Measurements from ENCODE around the gene PUSL1.

PUSL1 gene

GRCh38 chr1:1347663-1348419, 39.4 kb downstream of the PUSL1 start:
- Histone ChIP-seq H3K9me3 (ENCODE audit: insufficient read depth, low read length) (no peaks in the 10 kb centered on the region), H3K36me3 (replicated peaks; ENCODE audit: low read depth, low read length) (no peaks in the 10 kb centered on the region), H3K4me1 (ENCODE audit: low read length) (peaks cover 12% of the 10 kb centered on the region), H4K20me1 (ENCODE audit: insufficient read depth, low read length) (peaks cover 34% of the 10 kb centered on the region; the same call in 1 of the 2 replicates), H3K4me2 (ENCODE audit: low read length) (peak overlapping the region; percentile 81), H3K79me2 (ENCODE audit: low read length) (peaks cover 56% of the 10 kb centered on the region), H3K27ac (ENCODE audit: low read length) (no peak overlapping the region), H3K4me3 (ENCODE audit: low read length) (peak overlapping the region; percentile 90), H3K9ac (ENCODE audit: low read length) (peak overlapping the region; percentile 82), H2AFZ (ENCODE audit: low read depth, low read length) (no peak overlapping the region), H3K27me3 (ENCODE audit: low read depth, low read length) (no peaks in the 10 kb centered on the region)
- TF ChIP-seq EZH2phosphoT487 (IDR thresholded peaks at IDR 0.05; ENCODE audit: low read depth) (no peak), CTCF (IDR thresholded peaks at IDR 0.05; ENCODE audit: low read depth, low read length) (no peak)

GRCh38 chr1:1348420-1349255, 40.2 kb downstream of the PUSL1 start:
- peaks cover 52% of the 10 kb centered on the region for H3K79me2 ChIP-seq (ENCODE audit: low read length)

DNA sequence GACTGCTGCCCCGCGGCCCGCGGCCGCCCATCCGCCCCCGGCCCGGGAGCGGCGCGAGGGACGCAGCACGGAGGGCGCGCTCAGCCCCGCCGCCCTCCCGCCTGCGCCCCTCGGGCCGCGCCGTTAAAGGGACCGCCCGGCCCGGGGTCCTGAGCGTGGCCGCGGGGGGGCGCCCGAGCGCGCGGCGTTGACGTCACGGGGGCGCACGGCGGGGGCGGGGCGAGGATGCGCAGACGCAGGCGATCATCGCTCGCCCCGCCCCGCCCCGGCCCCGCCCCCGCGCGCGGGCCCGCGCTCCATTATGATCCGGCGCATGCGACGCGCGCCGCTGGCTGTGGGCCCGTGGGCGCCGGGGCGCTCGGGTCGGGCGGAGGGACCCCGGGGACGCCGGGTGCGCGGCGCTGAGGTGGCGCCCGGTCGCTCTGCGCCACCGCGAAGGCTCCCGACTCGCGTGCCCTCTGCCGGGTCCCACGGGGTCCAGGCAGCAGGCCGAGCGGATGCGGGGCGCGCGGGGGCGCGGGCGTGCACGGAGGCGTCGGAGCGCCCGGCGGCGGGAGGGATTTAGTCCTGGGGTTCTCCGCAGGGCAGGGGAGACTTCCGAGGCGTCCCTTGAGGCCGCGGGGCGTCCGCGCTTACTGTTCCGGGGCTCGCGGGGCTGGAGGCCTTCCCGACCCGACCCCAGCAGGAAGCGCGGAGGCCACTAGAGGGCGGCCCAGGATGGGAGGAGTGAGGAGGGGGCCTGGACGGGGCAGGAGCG, 41.0 kb downstream of the PUSL1 start, which contains the start of gene DVL1:
DVL1 (minus strand) TSS at position 163 of the 757 bp plus-strand sequence. CDS start 353 bp downstream, outside the sequence.
- Histone ChIP-seq H3K79me2 (ENCODE audit: low read length) (peaks cover 45% of the 10 kb centered on the region), H3K27ac (ENCODE audit: low read length) (peak within 1 kb of the TSS; percentile 75), H3K36me3 (replicated peaks; ENCODE audit: low read depth, low read length) (no peaks in the 10 kb centered on the region), H3K4me1 (ENCODE audit: low read length) (peaks cover 19% of the 10 kb centered on the region), H3K27me3 (ENCODE audit: low read depth, low read length) (no peaks in the 10 kb centered on the region), H3K4me3 (ENCODE audit: low read length) (peak within 1 kb of the TSS; percentile 99), H4K20me1 (ENCODE audit: insufficient read depth, low read length) (peaks cover 28% of the 10 kb centered on the region; the same call in 1 of the 2 replicates), H3K9ac (ENCODE audit: low read length) (peak within 1 kb of the TSS; percentile 97), H2AFZ (ENCODE audit: low read depth, low read length) (peak within 1 kb of the TSS; percentile 79; the same call in 1 of the 2 replicates), H3K4me2 (ENCODE audit: low read length) (peak within 1 kb of the TSS; percentile 81), H3K9me3 (ENCODE audit: insufficient read depth, low read length) (no peaks in the 10 kb centered on the region)
- TF ChIP-seq CTCF (IDR thresholded peaks at IDR 0.05; ENCODE audit: low read depth, low read length) (peak; percentile 44), EZH2phosphoT487 (IDR thresholded peaks at IDR 0.05; ENCODE audit: low read depth) (no peak)

More at GRCh38 chr1:1348420-1349255, 40.2 kb downstream of the PUSL1 start:
- peak overlapping the region; percentile 82 for H3K9ac ChIP-seq (ENCODE audit: low read length)
- H3K4me2 ChIP-seq (ENCODE audit: low read length) = peak overlapping the region; percentile 81
- H3K27me3 ChIP-seq (ENCODE audit: low read depth, low read length) = no peaks in the 10 kb centered on the region
- peaks cover 34% of the 10 kb centered on the region; the same call in 1 of the 2 replicates for H4K20me1 ChIP-seq (ENCODE audit: insufficient read depth, low read length)
- H2AFZ ChIP-seq (ENCODE audit: low read depth, low read length) = no peak overlapping the region
- H3K36me3 ChIP-seq (replicated peaks; ENCODE audit: low read depth, low read length) = no peaks in the 10 kb centered on the region
- no peak for TF ChIP-seq EZH2phosphoT487 (IDR thresholded peaks at IDR 0.05; ENCODE audit: low read depth)
- TF ChIP-seq CTCF (IDR thresholded peaks at IDR 0.05; ENCODE audit: low read depth, low read length) = no peak
- H3K4me3 ChIP-seq (ENCODE audit: low read length) = peak overlapping the region; percentile 90
- H3K9me3 ChIP-seq (ENCODE audit: insufficient read depth, low read length) = no peaks in the 10 kb centered on the region
- H3K27ac ChIP-seq (ENCODE audit: low read length) = no peak overlapping the region
- H3K4me1 ChIP-seq (ENCODE audit: low read length) = peaks cover 19% of the 10 kb centered on the region

All from OCI-LY3 (cell line).